ENCODE results near the gene LYSET. TPM values are rescaled to one million over a fixed set of nuclear protein-coding genes. Genes with fewer than 3 reads are reported as not detected.
"Not testable (repeated sequence)": the region's sequence is repeated elsewhere in the genome, so short reads cannot be mapped to it uniquely, and the experiment has no call there.

LYSET gene
- total and polyA plus RNA-seq, 2 donors (not counting 1 experiment from before 2014, with no cell fraction given): 11.1 to 18.8 TPM

- WGBS (ENCODE audit: insufficient coverage): no CpG with 5 or more reads among the region's 2 CpGs
- Mint-ChIP-seq H3K4me1 (no peaks in the 10 kb centered on the region), H3K4me3 (no peak overlapping the region), H3K27me3 (peaks cover 6% of the 10 kb centered on the region), H3K27ac (no peak overlapping the region), H3K9me3 (ENCODE audit: insufficient read depth) (no peaks in the 10 kb centered on the region)
- CTCF ChIA-PET: no interaction called here
- H3K4me1 ChIP-seq (ENCODE audit: control insufficient read depth in 2 of 2, insufficient read depth in 2 of 2, low read length in 2 of 2): no peaks in the 10 kb centered on the region
- H3K4me2 ChIP-seq (replicated peaks; ENCODE audit: low read depth, low read length, poor library complexity, severe bottlenecking): no peak overlapping the region
- no peaks in the 10 kb centered on the region for H3K36me3 ChIP-seq (replicated peaks in 1 of 2; ENCODE audit: control extremely low read depth in 1 of 2, control insufficient read depth in 1 of 2, extremely low read depth in 1 of 2, insufficient read depth in 2 of 2, low read length in 1 of 2)
- ATAC-seq (ENCODE audit: low read depth) (no peak), DNase-seq (no peak)
- POLR2A ChIA-PET: no interaction called here
- intact Hi-C loops (cut with micrococcal nuclease): no loop called here
- TF ChIP-seq CTCF (IDR thresholded peaks at IDR 0.05) (no peak), EZH2 (IDR thresholded peaks at IDR 0.05; ENCODE audit: borderline replicate concordance, insufficient read depth, low read depth, low read length, poor library complexity, severe bottlenecking) (no peak)
- no peaks in the 10 kb centered on the region for H4K20me1 ChIP-seq (ENCODE audit: control insufficient read depth, insufficient read depth, low read length, poor library complexity, severe bottlenecking)
- H3K4me3 ChIP-seq (ENCODE audit: control extremely low read depth in 1 of 5, extremely low read depth in 1 of 5, insufficient read depth in 1 of 5, low read depth in 2 of 5, low read length in 4 of 5): no peak overlapping the region
- H2AFZ ChIP-seq (ENCODE audit: insufficient read depth, low read depth, low read length, poor library complexity, severe bottlenecking): no peak overlapping the region
- H3K27ac ChIP-seq (ENCODE audit: low read length in 2 of 2): no peak overlapping the region
- H3K9me3 ChIP-seq (ENCODE audit: control extremely low read depth in 1 of 3, control insufficient read depth in 2 of 3, insufficient read depth in 1 of 3, low read length in 2 of 3): no peaks in the 10 kb centered on the region
- no peaks in the 10 kb centered on the region for H3K79me2 ChIP-seq (ENCODE audit: control insufficient read depth, insufficient read depth, low read length)
- no peak overlapping the region for H3K9ac ChIP-seq (ENCODE audit: low read length)
- peaks cover 0 to 3% (median 0%) of the 10 kb centered on the region in 4 experiments for H3K27me3 ChIP-seq (replicated peaks in 1 of 4; ENCODE audit: control extremely low read depth in 1 of 4, control insufficient read depth in 3 of 4, insufficient read depth in 4 of 4, low read length in 3 of 4)
Observed at GRCh38 chr14:93155667-93156066, 29.4 kb upstream of the LYSET start.

GRCh38 chr14:93156693-93157369, 28.3 kb upstream of the LYSET start:
- Histone ChIP-seq H3K9ac (ENCODE audit: low read length) (no peak overlapping the region), H3K27me3 (replicated peaks in 1 of 4; ENCODE audit: control extremely low read depth in 1 of 4, control insufficient read depth in 3 of 4, insufficient read depth in 4 of 4, low read length in 3 of 4) (peaks cover 0 to 3% (median 0%) of the 10 kb centered on the region in 4 experiments), H3K36me3 (replicated peaks in 1 of 2; ENCODE audit: control extremely low read depth in 1 of 2, control insufficient read depth in 1 of 2, extremely low read depth in 1 of 2, insufficient read depth in 2 of 2, low read length in 1 of 2) (no peaks in the 10 kb centered on the region), H3K79me2 (ENCODE audit: control insufficient read depth, insufficient read depth, low read length) (no peaks in the 10 kb centered on the region), H3K4me2 (replicated peaks; ENCODE audit: low read depth, low read length, poor library complexity, severe bottlenecking) (no peak overlapping the region), H4K20me1 (ENCODE audit: control insufficient read depth, insufficient read depth, low read length, poor library complexity, severe bottlenecking) (no peaks in the 10 kb centered on the region), H3K27ac (ENCODE audit: low read length in 2 of 2) (no peak overlapping the region), H3K4me3 (ENCODE audit: control extremely low read depth in 1 of 5, extremely low read depth in 1 of 5, insufficient read depth in 1 of 5, low read depth in 2 of 5, low read length in 4 of 5) (no peak overlapping the region), H3K9me3 (ENCODE audit: control extremely low read depth in 1 of 3, control insufficient read depth in 2 of 3, insufficient read depth in 1 of 3, low read length in 2 of 3) (no peaks in the 10 kb centered on the region), H3K4me1 (ENCODE audit: control insufficient read depth in 2 of 2, insufficient read depth in 2 of 2, low read length in 2 of 2) (no peaks in the 10 kb centered on the region), H2AFZ (ENCODE audit: insufficient read depth, low read depth, low read length, poor library complexity, severe bottlenecking) (no peak overlapping the region)
- no peak for ATAC-seq (ENCODE audit: low read depth)
- no peak for DNase-seq
- H3K9me3 Mint-ChIP-seq (ENCODE audit: insufficient read depth): no peaks in the 10 kb centered on the region
- ChIA-PET POLR2A (no interaction called here), CTCF (no interaction called here)
- no peak overlapping the region for H3K27ac Mint-ChIP-seq
- no peak overlapping the region for H3K4me3 Mint-ChIP-seq
- TF ChIP-seq CTCF (IDR thresholded peaks at IDR 0.05) (no peak), EZH2 (IDR thresholded peaks at IDR 0.05; ENCODE audit: borderline replicate concordance, insufficient read depth, low read depth, low read length, poor library complexity, severe bottlenecking) (no peak)
- peaks cover 3% of the 10 kb centered on the region for H3K27me3 Mint-ChIP-seq
- intact Hi-C loops (cut with micrococcal nuclease): no loop called here
- H3K4me1 Mint-ChIP-seq: no peaks in the 10 kb centered on the region
- 80% methylated on average over 5 of the region's 8 CpGs for WGBS (ENCODE audit: insufficient coverage)

GRCh38 chr14:93158349-93158748, 26.8 kb upstream of the LYSET start:
- H3K4me3 Mint-ChIP-seq; H3K4me1 Mint-ChIP-seq; H3K9me3 Mint-ChIP-seq (ENCODE audit: insufficient read depth); H3K4me1 ChIP-seq (ENCODE audit: control insufficient read depth in 2 of 2, insufficient read depth in 2 of 2, low read length in 2 of 2); H2AFZ ChIP-seq (ENCODE audit: insufficient read depth, low read depth, low read length, poor library complexity, severe bottlenecking); H3K36me3 ChIP-seq (replicated peaks in 1 of 2; ENCODE audit: control extremely low read depth in 1 of 2, control insufficient read depth in 1 of 2, extremely low read depth in 1 of 2, insufficient read depth in 2 of 2, low read length in 1 of 2); H4K20me1 ChIP-seq (ENCODE audit: control insufficient read depth, insufficient read depth, low read length, poor library complexity, severe bottlenecking); H3K79me2 ChIP-seq (ENCODE audit: control insufficient read depth, insufficient read depth, low read length); ATAC-seq (ENCODE audit: low read depth); POLR2A ChIA-PET; H3K27ac ChIP-seq (ENCODE audit: low read length in 2 of 2); H3K4me3 ChIP-seq (ENCODE audit: control extremely low read depth in 1 of 5, extremely low read depth in 1 of 5, insufficient read depth in 1 of 5, low read depth in 2 of 5, low read length in 4 of 5); CTCF ChIA-PET; H3K27ac Mint-ChIP-seq; H3K9ac ChIP-seq (ENCODE audit: low read length); DNase-seq; H3K4me2 ChIP-seq (replicated peaks; ENCODE audit: low read depth, low read length, poor library complexity, severe bottlenecking); H3K27me3 ChIP-seq (replicated peaks in 1 of 4; ENCODE audit: control extremely low read depth in 1 of 4, control insufficient read depth in 3 of 4, insufficient read depth in 4 of 4, low read length in 3 of 4); intact Hi-C loops (cut with micrococcal nuclease); H3K27me3 Mint-ChIP-seq; H3K9me3 ChIP-seq (ENCODE audit: control extremely low read depth in 1 of 3, control insufficient read depth in 2 of 3, insufficient read depth in 1 of 3, low read length in 2 of 3): not testable (repeated sequence)
- no CpG with 5 or more reads among the region's 7 CpGs for WGBS (ENCODE audit: insufficient coverage)

All from B cell (primary cell).